A673 (cell line): Measurements from ENCODE around the gene SNX8. TPM values are rescaled to one million over a fixed set of nuclear protein-coding genes. Genes with fewer than 3 reads are reported as not detected.

ENCODE experiments used
- BruUV-seq: library from RNA; stranded (reverse); fragments of 400-500 nt; replicated peaks from 2 replicates; lab custom pipeline; 2021; lab: Mats Ljungman, UMichigan
- CTCF ChIA-PET: fragments of 300-600 bp; sonication (Branson Sonifier 250); formaldehyde crosslinking; loops from one replicate; lab custom pipeline; 2022; ENCODE audit warnings: antibody characterized with exemption; lab: Charles Lee
- POLR2A ChIA-PET: fragments of 300-600 bp; sonication (Branson Sonifier 250); formaldehyde crosslinking; loops from one replicate; lab custom pipeline; 2022; ENCODE audit warnings: antibody characterized with exemption; ENCODE audit not compliant: low non-redundant PET; lab: Charles Lee
- DNase-seq: peaks from one replicate; pipeline ENCODE4 v3.0.0-alpha.2; 2015; ENCODE audit warnings: low spot score
- H3K27ac ChIP-seq: fragments of 200-600 bp; sonication (generic); 2 replicates; pipeline ENCODE4 v1.5.1; 2016; ENCODE audit warnings: mixed run types, low read depth, mild to moderate bottlenecking, mixed read lengths, antibody characterized with exemption, low read length; ENCODE audit not compliant: poor library complexity, severe bottlenecking
- H3K27me3 ChIP-seq: fragments of 200-600 bp; sonication (generic); replicated peaks from 2 replicates; pipeline ENCODE4 v1.6.1; 2017; ENCODE audit warnings: mixed run types, low read depth, mild to moderate bottlenecking, mixed read lengths, antibody characterized with exemption, low read length; ENCODE audit not compliant: insufficient read depth, poor library complexity
- H3K36me3 ChIP-seq: fragments of 200-600 bp; sonication (generic); 2 replicates; pipeline ENCODE4 v1.6.1; 2016; ENCODE audit warnings: mixed run types, mild to moderate bottlenecking, mixed read lengths, antibody characterized with exemption, low read length; ENCODE audit not compliant: insufficient read depth, poor library complexity, severe bottlenecking
- H3K4me1 ChIP-seq: fragments of 200-600 bp; sonication (generic); 2 replicates; pipeline ENCODE4 v1.6.1; 2017; ENCODE audit warnings: mixed run types, mild to moderate bottlenecking, mixed read lengths, antibody characterized with exemption, low read length; ENCODE audit not compliant: insufficient read depth, poor library complexity, severe bottlenecking
- H3K4me3 ChIP-seq: fragments of 200-600 bp; sonication (generic); 2 replicates; pipeline ENCODE4 v1.5.1; 2016; ENCODE audit warnings: low read depth, mixed run types, mild to moderate bottlenecking, mixed read lengths, low read length; ENCODE audit not compliant: poor library complexity, severe bottlenecking
- H3K9me3 ChIP-seq: fragments of 200-600 bp; sonication (generic); 2 replicates; pipeline ENCODE4 v1.6.1; 2016; ENCODE audit warnings: mixed run types, low read depth, mild to moderate bottlenecking, mixed read lengths, antibody characterized with exemption, low read length; ENCODE audit not compliant: poor library complexity, severe bottlenecking
- EZH2 ChIP-seq: fragments of 200-600 bp; sonication (generic); IDR thresholded peaks from 2 replicates; pipeline ENCODE4 v1.6.1; 2017; ENCODE audit warnings: borderline replicate concordance, low read depth, mild to moderate bottlenecking, mixed read lengths, antibody characterized with exemption, low read length; ENCODE audit not compliant: poor library complexity, severe bottlenecking
- intact Hi-C: fragments of 100-400 bp; cut with micrococcal nuclease; formaldehyde crosslinking; loops from one replicate; pipeline ENCODE4 v1.10.0; 2022; ENCODE audit not compliant: unreplicated experiment
- total RNA-seq: library from RNA; stranded (reverse); gene quantifications from 2 replicates; pipeline ENCODE4 v1.2.3, GENCODE V29; 2021
- TF ChIP-seq, protein P1 (sequence below): fragments of 300-800, 200-600 bp; sonication (generic); conservative IDR thresholded peaks from 2 replicates; pipeline ENCODE4 v1.5.1; 2017; ENCODE audit warnings: low read depth, mild to moderate bottlenecking, antibody characterized with exemption, low read length, moderate library complexity, mixed read lengths

The SNX8 gene
- total RNA-seq, 1 experiment from 2014 or later: 42.9 TPM

DNA sequence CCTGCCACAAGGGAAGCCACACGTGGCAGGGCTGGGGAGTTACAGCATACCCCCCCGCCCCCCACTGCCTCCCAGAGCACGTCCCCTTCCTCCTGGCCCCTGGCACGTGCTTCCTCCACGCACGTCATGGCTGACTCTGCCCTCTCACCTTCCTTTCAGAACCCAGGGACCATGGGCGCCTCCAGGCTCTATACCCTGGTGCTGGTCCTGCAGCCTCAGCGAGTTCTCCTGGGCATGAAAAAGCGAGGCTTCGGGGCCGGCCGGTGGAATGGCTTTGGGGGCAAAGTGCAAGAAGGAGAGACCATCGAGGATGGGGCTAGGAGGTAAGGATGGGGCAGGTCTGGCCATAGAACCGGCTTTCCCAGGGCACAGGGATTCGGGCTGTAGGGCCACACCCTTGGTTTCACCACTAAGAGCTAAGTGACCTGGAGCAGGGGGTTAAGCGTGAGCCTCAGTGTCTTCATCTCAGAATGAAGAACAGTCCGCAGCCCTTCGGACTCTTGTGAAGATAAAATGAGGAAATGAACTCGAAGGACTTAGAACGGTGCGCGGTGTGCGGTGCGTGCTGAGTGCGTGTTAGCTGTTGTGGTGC is 69.7 kb downstream of the SNX8 start:
- no peak for DNase-seq
- BruUV-seq: no TSS peak
- H3K27me3 ChIP-seq: no peaks in the 10 kb centered on the region
- no peak overlapping the region for H3K4me3 ChIP-seq
- H3K27ac ChIP-seq: no peak overlapping the region
- intact Hi-C loops: no loop called here
- CTCF ChIA-PET: no interaction called here
- no peaks in the 10 kb centered on the region for H3K9me3 ChIP-seq
- H3K4me1 ChIP-seq: peaks cover 19% of the 10 kb centered on the region
- POLR2A ChIA-PET: no interaction called here
- H3K36me3 ChIP-seq: peaks cover 5% of the 10 kb centered on the region
- TF ChIP-seq, protein P1, sequence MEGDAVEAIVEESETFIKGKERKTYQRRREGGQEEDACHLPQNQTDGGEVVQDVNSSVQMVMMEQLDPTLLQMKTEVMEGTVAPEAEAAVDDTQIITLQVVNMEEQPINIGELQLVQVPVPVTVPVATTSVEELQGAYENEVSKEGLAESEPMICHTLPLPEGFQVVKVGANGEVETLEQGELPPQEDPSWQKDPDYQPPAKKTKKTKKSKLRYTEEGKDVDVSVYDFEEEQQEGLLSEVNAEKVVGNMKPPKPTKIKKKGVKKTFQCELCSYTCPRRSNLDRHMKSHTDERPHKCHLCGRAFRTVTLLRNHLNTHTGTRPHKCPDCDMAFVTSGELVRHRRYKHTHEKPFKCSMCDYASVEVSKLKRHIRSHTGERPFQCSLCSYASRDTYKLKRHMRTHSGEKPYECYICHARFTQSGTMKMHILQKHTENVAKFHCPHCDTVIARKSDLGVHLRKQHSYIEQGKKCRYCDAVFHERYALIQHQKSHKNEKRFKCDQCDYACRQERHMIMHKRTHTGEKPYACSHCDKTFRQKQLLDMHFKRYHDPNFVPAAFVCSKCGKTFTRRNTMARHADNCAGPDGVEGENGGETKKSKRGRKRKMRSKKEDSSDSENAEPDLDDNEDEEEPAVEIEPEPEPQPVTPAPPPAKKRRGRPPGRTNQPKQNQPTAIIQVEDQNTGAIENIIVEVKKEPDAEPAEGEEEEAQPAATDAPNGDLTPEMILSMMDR: no peak
- TF ChIP-seq EZH2: no peak

DNA sequence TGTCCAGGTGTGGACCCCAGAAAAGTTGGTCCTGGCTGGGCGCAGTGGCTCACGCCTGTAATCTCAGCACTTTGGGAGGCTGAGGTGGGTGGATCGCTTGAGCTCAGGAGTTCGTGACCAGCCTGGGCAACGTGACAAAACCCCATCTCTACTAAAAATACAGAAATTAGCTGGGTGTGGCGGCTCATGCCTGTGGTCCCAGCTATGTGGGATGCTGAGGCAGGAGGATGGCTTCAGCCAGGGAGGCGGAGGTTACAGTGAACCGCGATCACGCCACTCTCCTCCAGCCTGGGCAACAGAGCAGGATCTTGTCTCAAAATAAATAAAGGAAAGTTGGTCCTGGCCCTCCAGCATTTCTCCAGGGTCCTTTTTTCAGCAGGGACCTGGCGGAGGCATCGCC is 70.8 kb downstream of the SNX8 start:
- no peak for DNase-seq
- Histone ChIP-seq H3K9me3 (no peaks in the 10 kb centered on the region), H3K4me1 (peaks cover 19% of the 10 kb centered on the region), H3K27me3 (no peaks in the 10 kb centered on the region), H3K27ac (no peak overlapping the region), H3K36me3 (peaks cover 13% of the 10 kb centered on the region), H3K4me3 (no peak overlapping the region)
- ChIA-PET POLR2A (no interaction called here), CTCF (no interaction called here)
- intact Hi-C loops: no loop called here
- TF ChIP-seq, protein P1: no peak
- no peak for TF ChIP-seq EZH2
- BruUV-seq: no TSS peak

DNA sequence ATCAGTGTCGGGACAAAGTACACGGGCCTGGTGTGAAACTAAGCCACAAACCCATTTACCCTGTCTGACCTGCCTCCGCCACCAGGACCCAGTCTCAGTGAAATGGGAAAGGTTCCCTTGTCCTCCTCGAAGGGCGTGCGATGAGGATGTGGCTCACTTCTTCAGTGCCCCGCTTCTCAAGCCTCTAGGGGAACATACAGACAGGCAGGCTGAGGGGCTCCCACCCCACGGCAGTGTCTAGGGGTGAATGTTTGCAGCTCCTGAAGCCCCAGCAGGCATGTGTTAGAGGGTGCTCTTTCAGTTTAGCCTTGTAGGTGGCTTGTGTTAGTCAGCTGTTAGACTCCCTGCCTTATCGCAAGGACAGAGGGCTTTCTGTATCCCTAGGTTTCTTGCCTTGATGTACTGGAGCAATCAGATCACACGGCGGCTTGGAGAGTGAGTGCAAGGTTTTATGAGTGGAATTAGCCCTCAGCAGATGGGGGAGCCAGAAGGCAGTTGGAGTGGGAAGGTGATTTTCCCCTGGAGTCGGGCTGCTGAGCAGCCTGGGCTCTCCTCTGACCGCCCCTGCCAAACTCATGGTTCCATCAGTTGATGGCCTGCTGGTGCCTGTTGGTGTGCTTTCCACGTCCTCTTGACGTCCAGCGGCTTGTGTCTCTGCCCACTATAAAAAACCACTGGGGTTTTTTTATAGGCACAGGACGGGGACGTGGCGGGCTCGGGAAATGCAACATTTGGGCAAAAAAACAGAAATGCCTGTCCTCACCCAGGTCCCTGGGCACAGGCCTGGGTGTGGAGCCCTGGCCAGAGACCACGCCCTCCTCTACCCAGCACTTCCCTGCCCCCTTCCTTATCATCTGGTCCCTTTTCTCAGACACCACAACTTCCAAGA is 71.5 kb downstream of the SNX8 start:
- ChIA-PET CTCF (interaction anchor here (1.3 kb wide), 1 partner anchor 105 kb away, joined by 3 read pairs; no protein-coding TSS in a partner anchor), POLR2A (no interaction called here)
- peak overlapping the region; percentile 91 for H3K27ac ChIP-seq
- H3K4me3 ChIP-seq: peak overlapping the region; percentile 99
- H3K36me3 ChIP-seq: peaks cover 20% of the 10 kb centered on the region
- intact Hi-C loops: no loop called here
- TF ChIP-seq, protein P1: no peak
- TF ChIP-seq EZH2: no peak
- peak; percentile 22 for DNase-seq
- no peaks in the 10 kb centered on the region for H3K9me3 ChIP-seq
- H3K4me1 ChIP-seq: peaks cover 19% of the 10 kb centered on the region
- H3K27me3 ChIP-seq: no peaks in the 10 kb centered on the region
- BruUV-seq: TSS peak; percentile 73
